ENCODE data around the gene PIM1.

The PIM1 gene

DNA sequence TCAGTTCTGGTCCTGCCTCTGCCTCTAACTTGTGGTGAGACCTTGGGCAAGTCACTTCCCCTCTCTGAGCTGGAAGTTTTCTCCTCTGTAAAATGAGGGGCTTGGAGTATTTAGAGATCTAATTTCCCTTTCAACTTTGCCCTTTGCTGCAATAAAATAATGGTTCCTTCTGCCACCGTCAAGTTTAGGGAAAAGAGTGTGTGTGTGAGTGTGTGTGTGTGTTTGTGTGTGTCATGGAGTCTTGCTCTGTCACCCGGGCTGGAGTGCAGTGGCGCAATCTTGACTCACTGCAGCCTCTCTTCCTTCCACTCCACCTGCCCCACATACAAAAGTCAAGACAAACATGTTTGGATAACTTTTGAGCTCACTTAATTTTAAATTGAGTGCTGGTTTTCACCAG, 39.2 kb upstream of the PIM1 start:
- H3K27me3 ChIP-seq (ENCODE audit: low read depth, low read length): no peaks in the 10 kb centered on the region

DNA sequence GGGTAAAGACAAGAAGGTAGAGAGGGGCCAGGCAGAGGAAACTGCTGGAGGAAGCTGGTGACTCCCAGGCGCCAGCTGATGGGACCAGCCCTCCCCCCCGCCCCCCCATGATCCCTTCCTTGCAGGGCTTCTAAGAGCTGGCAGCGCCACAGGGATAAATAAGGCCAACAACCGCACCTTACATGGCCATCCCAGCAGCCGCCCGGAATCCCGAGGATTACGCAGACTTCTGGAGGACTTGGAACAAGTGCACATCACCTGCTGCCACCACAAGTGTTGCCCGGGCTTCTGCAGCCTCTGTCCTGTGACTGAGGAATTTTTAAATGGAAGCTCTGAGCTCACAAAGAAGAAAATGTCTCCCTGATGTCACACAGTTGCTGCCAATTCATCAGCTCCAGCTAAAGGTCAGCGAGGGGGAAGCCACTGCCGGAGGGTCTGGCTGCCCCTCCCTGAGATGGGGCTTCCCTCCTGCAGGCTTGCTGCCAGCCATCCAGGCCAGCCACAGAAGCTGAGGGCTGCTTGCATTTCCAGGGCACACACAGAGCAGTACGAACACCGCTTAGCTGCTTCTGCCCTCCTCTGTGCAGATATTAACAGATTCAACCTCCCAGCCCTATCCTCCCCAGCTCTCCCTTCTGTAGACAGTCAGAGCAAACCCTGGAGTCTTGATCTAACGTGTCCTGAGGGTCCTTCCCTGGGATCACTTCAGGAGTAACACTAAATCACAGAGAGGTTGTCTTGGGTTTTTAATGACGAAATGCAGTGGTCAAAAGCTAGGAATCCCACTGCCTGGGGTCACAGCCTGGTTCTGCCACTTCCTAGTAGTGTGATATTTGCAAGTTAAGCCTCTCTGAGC, 38.6 kb upstream of the PIM1 start:
- Histone ChIP-seq H3K27me3 (ENCODE audit: low read depth, low read length) (no peaks in the 10 kb centered on the region), H3K4me1 (ENCODE audit: control insufficient read depth in 1 of 2, insufficient read depth in 2 of 2, low read length in 2 of 2) (peaks cover 6 to 15% of the 10 kb centered on the region in 2 donors), H3K27ac (ENCODE audit: low read length) (peak overlapping the region; percentile 77), H3K9me3 (ENCODE audit: control insufficient read depth in 1 of 2, low read length in 2 of 2) (no peaks in the 10 kb centered on the region), H3K4me3 (ENCODE audit: low read depth in 1 of 2, low read length in 2 of 2) (peak overlapping the region in 1 of 2 donors; percentile 23), H3K36me3 (ENCODE audit: control insufficient read depth in 1 of 2, insufficient read depth in 2 of 2, low read length in 2 of 2) (no peaks in the 10 kb centered on the region)

More for the DNA sequence above, 39.2 kb upstream of the PIM1 start:
- H3K4me1 ChIP-seq (ENCODE audit: control insufficient read depth in 1 of 2, insufficient read depth in 2 of 2, low read length in 2 of 2): peaks cover 6 to 15% of the 10 kb centered on the region in 2 donors
- no peaks in the 10 kb centered on the region for H3K36me3 ChIP-seq (ENCODE audit: control insufficient read depth in 1 of 2, insufficient read depth in 2 of 2, low read length in 2 of 2)
- peak overlapping the region; percentile 59 for H3K27ac ChIP-seq (ENCODE audit: low read length)
- H3K4me3 ChIP-seq (ENCODE audit: low read depth in 1 of 2, low read length in 2 of 2): no peak overlapping the region
- no peaks in the 10 kb centered on the region for H3K9me3 ChIP-seq (ENCODE audit: control insufficient read depth in 1 of 2, low read length in 2 of 2)

DNA sequence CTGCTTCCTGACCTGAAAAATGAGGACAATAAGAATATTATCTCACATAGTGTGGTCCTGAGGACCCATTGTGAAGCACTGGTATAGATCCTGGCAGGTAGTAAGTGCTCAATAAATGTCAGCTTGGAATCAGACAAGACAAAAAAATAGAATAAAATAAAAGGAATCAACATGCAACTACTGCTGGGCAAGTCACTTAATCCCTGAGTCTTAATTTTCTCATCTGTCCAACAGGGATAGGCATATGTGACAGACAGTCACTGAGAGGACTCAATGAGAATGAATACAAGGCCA, 38.0 kb upstream of the PIM1 start:
- no peaks in the 10 kb centered on the region for H3K27me3 ChIP-seq (ENCODE audit: low read depth, low read length)
- no peaks in the 10 kb centered on the region for H3K9me3 ChIP-seq (ENCODE audit: control insufficient read depth in 1 of 2, low read length in 2 of 2)
- peaks cover 6 to 15% of the 10 kb centered on the region in 2 donors for H3K4me1 ChIP-seq (ENCODE audit: control insufficient read depth in 1 of 2, insufficient read depth in 2 of 2, low read length in 2 of 2)
- no peaks in the 10 kb centered on the region for H3K36me3 ChIP-seq (ENCODE audit: control insufficient read depth in 1 of 2, insufficient read depth in 2 of 2, low read length in 2 of 2)
- peak overlapping the region; percentile 77 for H3K27ac ChIP-seq (ENCODE audit: low read length)
- H3K4me3 ChIP-seq (ENCODE audit: low read depth in 1 of 2, low read length in 2 of 2): peak overlapping the region in 1 of 2 donors; percentile 23

DNA sequence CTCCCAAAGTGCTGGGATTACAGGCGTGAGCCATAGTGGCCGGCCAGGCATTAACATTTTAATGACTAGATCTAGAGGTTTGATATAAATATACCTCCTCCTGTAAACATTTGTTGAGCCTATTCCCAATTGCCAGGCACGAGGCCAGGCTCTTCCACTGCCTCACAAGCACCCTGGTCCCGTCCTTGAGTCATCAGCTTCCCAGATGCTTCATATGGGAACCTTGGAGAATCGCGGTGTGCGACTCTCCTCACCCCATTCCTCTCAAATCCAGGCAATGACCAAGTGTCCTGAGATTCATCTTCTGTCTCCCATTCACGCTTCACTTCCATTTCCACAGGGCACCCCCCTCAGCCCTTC, 35.9 kb upstream of the PIM1 start:
- Histone ChIP-seq H3K4me3 (ENCODE audit: low read depth in 1 of 2, low read length in 2 of 2) (no peak overlapping the region), H3K27me3 (ENCODE audit: low read depth, low read length) (no peaks in the 10 kb centered on the region), H3K27ac (ENCODE audit: low read length) (peak overlapping the region; percentile 87), H3K9me3 (ENCODE audit: control insufficient read depth in 1 of 2, low read length in 2 of 2) (no peaks in the 10 kb centered on the region), H3K36me3 (ENCODE audit: control insufficient read depth in 1 of 2, insufficient read depth in 2 of 2, low read length in 2 of 2) (no peaks in the 10 kb centered on the region), H3K4me1 (ENCODE audit: control insufficient read depth in 1 of 2, insufficient read depth in 2 of 2, low read length in 2 of 2) (peaks cover 6 to 15% of the 10 kb centered on the region in 2 donors)

DNA sequence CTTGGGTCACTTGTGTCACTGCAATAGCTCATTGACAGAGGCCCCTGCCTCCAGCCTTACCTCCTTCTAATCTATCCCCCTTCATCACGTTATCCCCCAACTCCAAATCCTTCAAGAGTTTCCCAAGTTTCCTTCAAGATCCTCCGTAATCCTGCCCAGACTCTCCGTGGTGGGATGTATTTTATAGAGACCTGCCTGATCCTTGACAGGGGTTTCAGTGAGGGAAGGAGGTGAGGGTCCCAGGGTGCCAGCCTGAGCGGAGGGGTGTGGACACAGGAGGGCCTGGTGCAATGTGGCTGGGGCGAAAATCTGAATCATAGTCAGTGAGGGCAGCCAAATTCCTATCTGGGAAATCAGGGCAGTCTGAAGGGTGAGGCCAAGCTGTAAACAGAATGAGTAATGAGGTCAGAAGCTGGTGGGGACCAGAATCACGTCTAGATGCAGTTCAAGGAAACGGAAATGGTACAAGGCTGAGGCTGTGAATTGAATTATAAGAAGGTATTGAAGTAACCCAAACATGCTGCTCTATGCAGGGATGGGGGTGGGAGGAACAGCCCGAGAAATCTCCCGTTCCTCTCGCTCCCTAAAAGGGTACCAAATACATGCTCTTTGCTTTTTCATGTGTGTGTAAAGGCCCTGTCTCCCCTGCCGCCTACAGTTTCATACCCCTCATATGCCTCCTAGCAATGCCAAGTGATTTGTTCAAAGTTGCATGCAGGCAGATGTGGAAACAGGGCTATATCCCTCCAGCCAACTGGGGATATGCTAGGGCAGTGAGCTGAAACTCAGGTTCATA, 35.4 kb upstream of the PIM1 start:
- H3K4me1 ChIP-seq (ENCODE audit: control insufficient read depth in 1 of 2, insufficient read depth in 2 of 2, low read length in 2 of 2): peaks cover 6 to 15% of the 10 kb centered on the region in 2 donors
- no peaks in the 10 kb centered on the region for H3K27me3 ChIP-seq (ENCODE audit: low read depth, low read length)
- H3K9me3 ChIP-seq (ENCODE audit: control insufficient read depth in 1 of 2, low read length in 2 of 2): no peaks in the 10 kb centered on the region
- peak overlapping the region; percentile 87 for H3K27ac ChIP-seq (ENCODE audit: low read length)
- no peaks in the 10 kb centered on the region for H3K36me3 ChIP-seq (ENCODE audit: control insufficient read depth in 1 of 2, insufficient read depth in 2 of 2, low read length in 2 of 2)
- H3K4me3 ChIP-seq (ENCODE audit: low read depth in 1 of 2, low read length in 2 of 2): no peak overlapping the region

DNA sequence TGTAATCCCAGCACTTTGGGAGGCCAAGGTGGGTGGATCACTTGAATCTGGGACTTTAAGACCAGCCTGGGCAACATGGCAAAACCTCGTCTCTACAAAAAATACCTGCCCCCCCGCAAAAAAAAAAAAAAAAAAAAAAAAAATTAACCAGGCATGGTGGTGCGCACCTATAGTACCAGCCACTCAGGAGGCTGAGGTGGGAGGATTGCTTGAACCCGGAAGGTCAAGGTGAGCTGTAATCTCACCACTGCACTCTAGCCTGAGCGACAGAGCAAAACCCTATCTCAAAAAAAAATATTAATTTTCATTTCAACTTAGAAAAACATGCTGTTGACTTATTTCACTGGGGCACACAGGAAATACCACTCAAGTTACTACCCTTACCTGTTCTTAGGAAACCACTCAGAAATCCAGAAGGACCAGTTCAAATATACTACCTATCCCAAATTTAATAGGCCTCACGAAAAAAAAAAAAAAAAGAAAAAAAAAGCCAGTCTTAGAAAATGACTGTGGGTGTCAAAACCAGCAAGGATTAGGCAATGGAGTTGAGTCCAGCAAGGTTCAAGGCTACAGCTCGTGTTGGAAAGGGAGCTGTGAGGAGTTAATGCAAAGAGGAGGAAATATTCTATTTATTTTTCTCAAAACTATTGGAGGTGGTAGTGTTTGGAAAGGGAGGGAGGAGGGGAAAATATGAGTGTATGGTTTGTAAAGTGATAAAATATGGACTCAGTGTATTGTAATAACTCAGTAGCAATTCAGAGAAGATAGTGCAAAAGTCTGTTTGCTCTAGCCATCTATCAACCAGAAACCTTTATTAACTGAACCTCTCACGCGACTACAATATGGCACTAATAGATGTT, 33.9 kb upstream of the PIM1 start:
- Histone ChIP-seq H3K4me1 (ENCODE audit: control insufficient read depth in 1 of 2, insufficient read depth in 2 of 2, low read length in 2 of 2) (peaks cover 6 to 7% of the 10 kb centered on the region in 2 donors), H3K4me3 (ENCODE audit: low read depth in 1 of 2, low read length in 2 of 2) (no peak overlapping the region), H3K9me3 (ENCODE audit: control insufficient read depth in 1 of 2, low read length in 2 of 2) (no peaks in the 10 kb centered on the region), H3K27ac (ENCODE audit: low read length) (peak overlapping the region; percentile 90), H3K27me3 (ENCODE audit: low read depth, low read length) (no peaks in the 10 kb centered on the region), H3K36me3 (ENCODE audit: control insufficient read depth in 1 of 2, insufficient read depth in 2 of 2, low read length in 2 of 2) (no peaks in the 10 kb centered on the region)

DNA sequence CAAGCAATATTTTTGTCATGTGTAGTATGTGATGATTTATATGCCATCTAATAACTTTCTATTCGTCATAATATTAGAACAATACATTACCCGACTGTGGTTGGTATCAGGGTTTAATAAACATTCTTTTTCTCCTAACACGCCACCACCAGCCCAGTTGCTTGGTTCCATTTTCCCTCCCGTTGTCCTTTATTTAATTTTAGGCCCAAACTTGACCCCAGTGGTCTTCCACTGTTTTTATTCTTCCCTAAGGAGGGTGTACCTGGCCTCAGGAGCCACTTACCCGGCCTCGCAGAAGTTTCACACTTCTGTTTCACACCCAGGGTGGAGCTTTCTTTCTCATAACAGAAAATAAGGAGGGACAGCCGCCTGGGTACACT, 33.1 kb upstream of the PIM1 start:
- Histone ChIP-seq H3K27ac (ENCODE audit: low read length) (peak overlapping the region; percentile 90), H3K4me3 (ENCODE audit: low read depth in 1 of 2, low read length in 2 of 2) (peak overlapping the region in 1 of 2 donors; percentile 7), H3K36me3 (ENCODE audit: control insufficient read depth in 1 of 2, insufficient read depth in 2 of 2, low read length in 2 of 2) (no peaks in the 10 kb centered on the region), H3K27me3 (ENCODE audit: low read depth, low read length) (no peaks in the 10 kb centered on the region), H3K9me3 (ENCODE audit: control insufficient read depth in 1 of 2, low read length in 2 of 2) (no peaks in the 10 kb centered on the region), H3K4me1 (ENCODE audit: control insufficient read depth in 1 of 2, insufficient read depth in 2 of 2, low read length in 2 of 2) (peaks cover 0 to 10% of the 10 kb centered on the region in 2 donors)

DNA sequence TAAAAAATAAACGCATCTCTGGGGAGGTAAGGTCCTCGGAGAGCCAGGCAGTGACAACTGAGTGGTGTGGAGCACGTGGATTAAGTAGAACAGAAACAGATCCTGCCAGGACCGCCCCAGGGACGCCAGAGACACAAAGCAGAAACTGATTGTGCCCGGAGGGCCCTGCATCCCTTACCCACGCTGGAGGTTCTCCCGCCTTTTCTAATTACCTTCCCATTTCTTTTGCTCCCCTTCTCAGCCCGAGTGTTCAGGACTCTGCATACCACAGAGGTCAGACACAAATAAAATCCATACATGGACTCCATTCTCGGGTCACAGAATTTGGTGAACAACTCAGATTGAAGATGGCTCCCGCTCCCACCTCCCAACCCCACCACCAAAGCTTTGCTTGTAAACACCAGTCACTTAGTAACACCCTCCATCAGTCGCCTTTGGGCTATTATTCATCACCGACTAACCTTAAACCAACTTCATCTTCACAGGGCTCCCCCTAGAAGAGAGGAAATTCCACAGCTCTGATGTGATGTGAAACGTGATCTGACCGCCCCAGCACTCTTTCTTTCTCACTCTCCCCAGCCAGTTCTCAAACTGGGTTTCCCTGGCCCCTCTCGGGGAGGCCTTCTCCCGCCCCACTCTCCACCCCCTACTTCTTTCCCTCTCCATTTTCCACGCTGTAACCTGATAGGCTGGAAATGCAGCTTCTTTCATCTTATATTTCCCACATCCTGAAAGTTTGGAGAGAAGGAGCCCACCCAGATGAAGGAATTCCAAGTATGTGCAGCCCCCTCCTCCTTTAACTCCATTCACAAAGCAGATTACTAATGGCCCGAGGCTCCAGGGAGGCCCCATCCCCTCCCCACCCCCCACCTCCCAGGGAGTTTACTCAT, 32.5 kb upstream of the PIM1 start:
- H3K4me1 ChIP-seq (ENCODE audit: control insufficient read depth in 1 of 2, insufficient read depth in 2 of 2, low read length in 2 of 2): peaks cover 0 to 10% of the 10 kb centered on the region in 2 donors
- H3K4me3 ChIP-seq (ENCODE audit: low read depth in 1 of 2, low read length in 2 of 2): peak overlapping the region in 1 of 2 donors; percentile 18
- H3K36me3 ChIP-seq (ENCODE audit: control insufficient read depth in 1 of 2, insufficient read depth in 2 of 2, low read length in 2 of 2): no peaks in the 10 kb centered on the region
- no peaks in the 10 kb centered on the region for H3K9me3 ChIP-seq (ENCODE audit: control insufficient read depth in 1 of 2, low read length in 2 of 2)
- peak overlapping the region; percentile 90 for H3K27ac ChIP-seq (ENCODE audit: low read length)
- H3K27me3 ChIP-seq (ENCODE audit: low read depth, low read length): no peaks in the 10 kb centered on the region

DNA sequence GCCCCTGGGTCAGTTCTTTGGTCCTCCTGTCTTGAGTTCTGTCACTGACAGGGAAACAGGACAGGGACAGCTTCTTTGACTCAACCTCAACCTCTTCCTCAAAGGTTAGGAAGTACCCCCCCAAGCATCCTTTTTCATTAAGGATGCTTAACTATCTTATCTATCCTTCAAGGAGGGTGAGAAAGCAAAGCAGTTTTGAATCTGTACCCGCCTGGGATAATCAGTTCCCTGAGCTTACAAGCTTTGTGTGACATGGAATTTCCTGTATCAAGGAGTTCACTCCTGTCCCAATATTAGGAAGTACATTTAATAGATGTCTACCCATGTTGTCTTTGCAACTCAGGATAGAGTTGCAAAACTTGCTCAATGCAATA, 31.1 kb upstream of the PIM1 start:
- Histone ChIP-seq H3K36me3 (ENCODE audit: control insufficient read depth in 1 of 2, insufficient read depth in 2 of 2, low read length in 2 of 2) (no peaks in the 10 kb centered on the region), H3K4me3 (ENCODE audit: low read depth in 1 of 2, low read length in 2 of 2) (no peak overlapping the region), H3K4me1 (ENCODE audit: control insufficient read depth in 1 of 2, insufficient read depth in 2 of 2, low read length in 2 of 2) (peaks cover 0 to 10% of the 10 kb centered on the region in 2 donors), H3K9me3 (ENCODE audit: control insufficient read depth in 1 of 2, low read length in 2 of 2) (no peaks in the 10 kb centered on the region), H3K27ac (ENCODE audit: low read length) (peak overlapping the region; percentile 90), H3K27me3 (ENCODE audit: low read depth, low read length) (no peaks in the 10 kb centered on the region)

DNA sequence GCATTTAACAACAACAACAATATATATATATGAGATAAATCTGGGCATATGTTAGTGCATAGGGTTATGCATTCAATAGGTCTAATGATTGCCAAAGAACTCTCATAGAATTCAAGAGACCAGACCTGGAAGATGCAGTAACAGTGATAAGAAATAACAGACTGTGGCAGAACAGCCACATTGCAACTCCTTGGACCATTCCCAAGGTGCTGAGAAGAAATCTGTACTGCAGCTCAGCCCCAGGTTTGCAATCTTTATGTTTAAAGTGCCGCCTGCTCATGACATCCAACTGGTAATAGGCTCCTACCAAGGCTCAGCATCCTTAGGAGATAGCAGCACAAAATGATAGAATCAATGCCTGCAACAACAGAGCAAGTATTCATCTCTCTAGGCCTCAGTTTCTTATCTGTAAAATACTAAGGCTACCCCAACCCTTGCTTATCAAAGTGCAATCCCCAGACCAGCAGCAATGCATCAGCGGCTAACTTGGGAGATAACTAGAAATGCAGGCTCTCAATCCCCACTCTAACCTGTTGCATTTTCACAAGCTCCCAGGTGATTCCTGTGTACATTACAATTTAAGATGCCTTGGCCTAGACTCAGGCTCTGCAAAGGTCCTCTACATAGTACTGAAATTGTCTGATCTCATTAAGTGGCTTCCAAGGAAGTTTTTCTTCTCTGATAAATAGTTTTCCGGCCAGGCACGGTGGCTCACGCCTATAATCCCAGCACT, 30.6 kb upstream of the PIM1 start:
- Histone ChIP-seq H3K4me1 (ENCODE audit: control insufficient read depth in 1 of 2, insufficient read depth in 2 of 2, low read length in 2 of 2) (peaks cover 0 to 10% of the 10 kb centered on the region in 2 donors), H3K27me3 (ENCODE audit: low read depth, low read length) (no peaks in the 10 kb centered on the region), H3K36me3 (ENCODE audit: control insufficient read depth in 1 of 2, insufficient read depth in 2 of 2, low read length in 2 of 2) (no peaks in the 10 kb centered on the region), H3K27ac (ENCODE audit: low read length) (no peak overlapping the region), H3K4me3 (ENCODE audit: low read depth in 1 of 2, low read length in 2 of 2) (no peak overlapping the region), H3K9me3 (ENCODE audit: control insufficient read depth in 1 of 2, low read length in 2 of 2) (no peaks in the 10 kb centered on the region)

All from muscle layer of duodenum (tissue), 2 donors.